Stimulated activated CD8-positive, alpha-beta memory T cell treated with anti-CD3 and anti-CD28 coated beads, Interleukin-2, amount 100 ng/mL, for 48 hours (primary cell): Measurements from ENCODE around the gene TMEM54.

Experiments
- DNase-seq, 2 donors: peaks; one replicate each; pipeline ENCODE4 v3.0.0-alpha.2; 2020; ENCODE audit warnings: low read depth in 2 of 2

Gene TMEM54

GRCh38 chr1:32864375-32865019 is 36.7 kb downstream of the TMEM54 start:
- DNase-seq = no peak

- DNase-seq = no peak
Observed at GRCh38 chr1:32863881-32864245, 37.3 kb downstream of the TMEM54 start.

- DNase-seq = no peak
Observed at GRCh38 chr1:32863218-32863880, 37.8 kb downstream of the TMEM54 start.

GRCh38 chr1:32861904-32862695 is 39.1 kb downstream of the TMEM54 start:
- no peak for DNase-seq

GRCh38 chr1:32860566-32860965 is 40.6 kb downstream of the TMEM54 start:
- no peak for DNase-seq

- DNase-seq = no peak
Observed at GRCh38 chr1:32859915-32860314, 41.3 kb downstream of the TMEM54 start.

- DNase-seq = no peak
Observed at GRCh38 chr1:32858791-32859190, 42.4 kb downstream of the TMEM54 start.

- no peak for DNase-seq
Observed at GRCh38 chr1:32858136-32858535, 43.1 kb downstream of the TMEM54 start.

- no peak for DNase-seq
Observed at GRCh38 chr1:32855861-32856617, 45.1 kb downstream of the TMEM54 start.

GRCh38 chr1:32848354-32849063 is 52.7 kb downstream of the TMEM54 start:
- no peak for DNase-seq
